GM23338 (cell line): ENCODE results near the gene ZNF350. TPM values are rescaled to one million over a fixed set of nuclear protein-coding genes. Genes with fewer than 3 reads are reported as not detected.
A peak's percentile ranks its signal among the peaks of the same experiment; 100 is the strongest.

Experiments used
- ATAC-seq: fragments of 200-7000 bp; cut with Tn5 transposase; 3 replicates; pipeline ENCODE4 v1.9.1; 2020
- DNase-seq: peaks from one replicate; pipeline ENCODE4 v3.0.0-alpha.2; 2015; ENCODE audit warnings: low spot score
- H2AFZ ChIP-seq: fragments of 200-600 bp; sonication (generic); 2 replicates; pipeline ENCODE4 v1.8.0; 2016; ENCODE audit warnings: antibody characterized with exemption, mild to moderate bottlenecking, moderate library complexity
- H3F3A ChIP-seq: fragments of 200-600 bp; sonication (generic); replicated peaks from 2 replicates; pipeline ENCODE4 v1.8.0; 2017; ENCODE audit warnings: antibody characterized with exemption, mixed run types, low read depth
- H3K27ac ChIP-seq: fragments of 200-600 bp; sonication (generic); 2 replicates; pipeline ENCODE4 v1.6.1; 2016; ENCODE audit warnings: low read depth
- H3K27me3 ChIP-seq: fragments of 200-600 bp; sonication (generic); 2 replicates; pipeline ENCODE4 v1.8.0; 2016; ENCODE audit warnings: mild to moderate bottlenecking, mixed run types, moderate library complexity; ENCODE audit not compliant: insufficient read depth
- H3K36me3 ChIP-seq: fragments of 200-600 bp; sonication (generic); 2 replicates; pipeline ENCODE4 v1.8.0; 2016; ENCODE audit warnings: mild to moderate bottlenecking; ENCODE audit not compliant: insufficient read depth
- H3K4me1 ChIP-seq: fragments of 200-600 bp; sonication (generic); 2 replicates; pipeline ENCODE4 v1.8.0; 2016; ENCODE audit warnings: mild to moderate bottlenecking, moderate library complexity; ENCODE audit not compliant: insufficient read depth
- H3K4me2 ChIP-seq: fragments of 200-600 bp; sonication (generic); 2 replicates; pipeline ENCODE4 v1.7.1; 2017; ENCODE audit warnings: mixed run types
- H3K4me3 ChIP-seq: fragments of 200-600 bp; sonication (generic); 2 replicates; pipeline ENCODE4 v1.6.1; 2016; ENCODE audit warnings: mixed run types
- H3K79me2 ChIP-seq: fragments of 200-600 bp; sonication (generic); replicated peaks from 2 replicates; pipeline ENCODE4 v1.8.0; 2017; ENCODE audit warnings: mild to moderate bottlenecking; ENCODE audit not compliant: insufficient read depth
- H3K9me2 ChIP-seq: fragments of 200-600 bp; sonication (generic); 2 replicates; pipeline ENCODE4 v1.8.0; 2017; ENCODE audit not compliant: insufficient read depth
- H4K20me1 ChIP-seq: fragments of 200-600 bp; sonication (generic); replicated peaks from 2 replicates; pipeline ENCODE4 v1.8.0; 2017; ENCODE audit warnings: mild to moderate bottlenecking; ENCODE audit not compliant: insufficient read depth
- H3K27ac Mint-ChIP-seq: 2 replicates; pipeline ENCODE4 v1.8.0; 2020; ENCODE audit warnings: inconsistent platforms, mild to moderate bottlenecking, moderate library complexity, mixed read lengths
- H3K27me3 Mint-ChIP-seq: 3 replicates; pipeline ENCODE4 v1.8.0; 2022; ENCODE audit warnings: low read depth, mild to moderate bottlenecking, moderate library complexity, mixed read lengths, inconsistent platforms; ENCODE audit not compliant: insufficient read depth, poor library complexity
- H3K36me3 Mint-ChIP-seq: 3 replicates; pipeline ENCODE4 v1.8.0; 2021; ENCODE audit warnings: low read depth, mild to moderate bottlenecking, inconsistent platforms, moderate library complexity, mixed read lengths
- H3K4me1 Mint-ChIP-seq: 3 replicates; pipeline ENCODE4 v1.8.0; 2020; ENCODE audit warnings: mild to moderate bottlenecking, inconsistent platforms, mixed read lengths
- H3K4me3 Mint-ChIP-seq: 3 replicates; pipeline ENCODE4 v1.8.0; 2021; ENCODE audit warnings: moderate library complexity, mild to moderate bottlenecking, inconsistent platforms, mixed read lengths
- H3K9me3 Mint-ChIP-seq: 3 replicates; pipeline ENCODE4 v1.8.0; 2020; ENCODE audit warnings: moderate library complexity, mild to moderate bottlenecking, inconsistent platforms, mixed read lengths
- CREB1 ChIP-seq: fragments of 250-450 bp; sonication (Bioruptor Pico); IDR thresholded peaks from 2 replicates; pipeline ENCODE4 v1.5.0; 2020; ENCODE audit warnings: low read depth, mild to moderate bottlenecking, moderate library complexity
- EZH2phosphoT487 ChIP-seq: fragments of 200-600 bp; sonication (generic); IDR thresholded peaks from one replicate; pipeline ENCODE4 v1.8.1; 2018; ENCODE audit warnings: antibody characterized with exemption; ENCODE audit not compliant: unreplicated experiment
- JUNB ChIP-seq: IDR thresholded peaks from one replicate; pipeline ENCODE4 v1.6.1; 2016; ENCODE audit warnings: antibody characterized with exemption; ENCODE audit not compliant: unreplicated experiment
- POLR2AphosphoS5 ChIP-seq: IDR thresholded peaks from 2 replicates; pipeline ENCODE4 v1.6.1; 2016; ENCODE audit warnings: antibody characterized with exemption, low read depth
- polyA plus RNA-seq: library from polyadenylated mRNA; unstranded; fragments of >200 nt; fragmentation: Nextera tagmentation; extraction: Ambion mirVana; gene quantifications from 2 replicates; pipeline ENCODE4 v1.2.1, GENCODE V29; 2016
- total RNA-seq: library from RNA; depleted of rRNA; stranded (reverse); fragments of >200 nt; shearing (Covaris generic); gene quantifications from 2 replicates; pipeline ENCODE4 v1.2.3, GENCODE V29; 2014
- TF ChIP-seq, protein P1 (sequence below): fragments of 250-450 bp; sonication (Bioruptor Pico); IDR thresholded peaks from 2 replicates; pipeline ENCODE4 v1.5.0; 2020; ENCODE audit warnings: mild to moderate bottlenecking, moderate library complexity
- TF ChIP-seq, protein P2 (sequence below): IDR thresholded peaks from 2 replicates; pipeline ENCODE4 v1.6.1; 2016; ENCODE audit warnings: antibody characterized with exemption

ZNF350 gene
- total and polyA plus RNA-seq, 2 experiments from 2014 or later: 5.8 to 7.6 TPM

DNA sequence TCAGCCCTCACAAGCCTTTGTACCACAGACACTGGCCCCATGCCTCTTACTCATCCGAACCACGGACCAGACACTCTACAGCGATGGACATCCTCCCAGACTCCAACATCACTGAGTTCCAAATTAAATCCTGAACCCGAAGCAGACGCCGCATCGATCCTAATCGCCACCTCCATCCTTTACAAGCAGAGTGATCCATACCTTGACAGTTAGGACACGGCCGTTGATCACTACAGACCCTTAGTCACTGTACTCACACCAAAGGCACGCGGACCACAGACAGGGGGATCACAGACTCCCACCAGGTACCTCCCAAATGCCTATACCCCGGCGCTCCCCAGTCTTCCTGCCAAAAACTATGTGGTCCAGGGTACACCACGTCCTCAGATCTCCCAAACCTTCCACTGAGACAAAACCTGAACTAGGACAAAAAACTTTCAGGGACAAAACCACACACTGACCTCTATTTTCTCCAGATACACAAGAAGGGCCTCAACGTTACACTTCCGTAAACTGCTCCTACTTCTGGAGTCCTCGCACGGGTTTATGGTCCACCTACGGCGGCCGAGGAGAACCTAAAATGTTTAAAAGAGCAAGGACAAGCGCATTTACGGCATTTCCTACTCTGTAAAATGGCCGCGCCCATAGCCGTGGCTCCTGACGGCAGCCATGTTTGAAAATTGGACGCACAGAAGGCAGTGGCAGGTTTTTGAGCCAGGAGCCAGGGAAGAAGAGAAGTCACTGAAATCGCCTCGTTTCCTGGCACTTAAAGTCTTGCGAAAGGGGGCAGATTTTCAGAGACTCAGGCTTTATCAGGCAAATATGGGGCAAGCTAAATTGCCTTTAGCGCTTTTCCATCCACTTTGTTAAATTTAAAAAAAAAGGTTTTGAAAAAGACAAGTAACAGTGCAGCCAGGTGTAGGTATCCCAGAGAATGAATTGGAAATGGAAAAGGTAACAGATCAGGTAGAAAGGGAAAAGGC is at the start of gene ZNF350 (continued):
- TF ChIP-seq, protein P1, sequence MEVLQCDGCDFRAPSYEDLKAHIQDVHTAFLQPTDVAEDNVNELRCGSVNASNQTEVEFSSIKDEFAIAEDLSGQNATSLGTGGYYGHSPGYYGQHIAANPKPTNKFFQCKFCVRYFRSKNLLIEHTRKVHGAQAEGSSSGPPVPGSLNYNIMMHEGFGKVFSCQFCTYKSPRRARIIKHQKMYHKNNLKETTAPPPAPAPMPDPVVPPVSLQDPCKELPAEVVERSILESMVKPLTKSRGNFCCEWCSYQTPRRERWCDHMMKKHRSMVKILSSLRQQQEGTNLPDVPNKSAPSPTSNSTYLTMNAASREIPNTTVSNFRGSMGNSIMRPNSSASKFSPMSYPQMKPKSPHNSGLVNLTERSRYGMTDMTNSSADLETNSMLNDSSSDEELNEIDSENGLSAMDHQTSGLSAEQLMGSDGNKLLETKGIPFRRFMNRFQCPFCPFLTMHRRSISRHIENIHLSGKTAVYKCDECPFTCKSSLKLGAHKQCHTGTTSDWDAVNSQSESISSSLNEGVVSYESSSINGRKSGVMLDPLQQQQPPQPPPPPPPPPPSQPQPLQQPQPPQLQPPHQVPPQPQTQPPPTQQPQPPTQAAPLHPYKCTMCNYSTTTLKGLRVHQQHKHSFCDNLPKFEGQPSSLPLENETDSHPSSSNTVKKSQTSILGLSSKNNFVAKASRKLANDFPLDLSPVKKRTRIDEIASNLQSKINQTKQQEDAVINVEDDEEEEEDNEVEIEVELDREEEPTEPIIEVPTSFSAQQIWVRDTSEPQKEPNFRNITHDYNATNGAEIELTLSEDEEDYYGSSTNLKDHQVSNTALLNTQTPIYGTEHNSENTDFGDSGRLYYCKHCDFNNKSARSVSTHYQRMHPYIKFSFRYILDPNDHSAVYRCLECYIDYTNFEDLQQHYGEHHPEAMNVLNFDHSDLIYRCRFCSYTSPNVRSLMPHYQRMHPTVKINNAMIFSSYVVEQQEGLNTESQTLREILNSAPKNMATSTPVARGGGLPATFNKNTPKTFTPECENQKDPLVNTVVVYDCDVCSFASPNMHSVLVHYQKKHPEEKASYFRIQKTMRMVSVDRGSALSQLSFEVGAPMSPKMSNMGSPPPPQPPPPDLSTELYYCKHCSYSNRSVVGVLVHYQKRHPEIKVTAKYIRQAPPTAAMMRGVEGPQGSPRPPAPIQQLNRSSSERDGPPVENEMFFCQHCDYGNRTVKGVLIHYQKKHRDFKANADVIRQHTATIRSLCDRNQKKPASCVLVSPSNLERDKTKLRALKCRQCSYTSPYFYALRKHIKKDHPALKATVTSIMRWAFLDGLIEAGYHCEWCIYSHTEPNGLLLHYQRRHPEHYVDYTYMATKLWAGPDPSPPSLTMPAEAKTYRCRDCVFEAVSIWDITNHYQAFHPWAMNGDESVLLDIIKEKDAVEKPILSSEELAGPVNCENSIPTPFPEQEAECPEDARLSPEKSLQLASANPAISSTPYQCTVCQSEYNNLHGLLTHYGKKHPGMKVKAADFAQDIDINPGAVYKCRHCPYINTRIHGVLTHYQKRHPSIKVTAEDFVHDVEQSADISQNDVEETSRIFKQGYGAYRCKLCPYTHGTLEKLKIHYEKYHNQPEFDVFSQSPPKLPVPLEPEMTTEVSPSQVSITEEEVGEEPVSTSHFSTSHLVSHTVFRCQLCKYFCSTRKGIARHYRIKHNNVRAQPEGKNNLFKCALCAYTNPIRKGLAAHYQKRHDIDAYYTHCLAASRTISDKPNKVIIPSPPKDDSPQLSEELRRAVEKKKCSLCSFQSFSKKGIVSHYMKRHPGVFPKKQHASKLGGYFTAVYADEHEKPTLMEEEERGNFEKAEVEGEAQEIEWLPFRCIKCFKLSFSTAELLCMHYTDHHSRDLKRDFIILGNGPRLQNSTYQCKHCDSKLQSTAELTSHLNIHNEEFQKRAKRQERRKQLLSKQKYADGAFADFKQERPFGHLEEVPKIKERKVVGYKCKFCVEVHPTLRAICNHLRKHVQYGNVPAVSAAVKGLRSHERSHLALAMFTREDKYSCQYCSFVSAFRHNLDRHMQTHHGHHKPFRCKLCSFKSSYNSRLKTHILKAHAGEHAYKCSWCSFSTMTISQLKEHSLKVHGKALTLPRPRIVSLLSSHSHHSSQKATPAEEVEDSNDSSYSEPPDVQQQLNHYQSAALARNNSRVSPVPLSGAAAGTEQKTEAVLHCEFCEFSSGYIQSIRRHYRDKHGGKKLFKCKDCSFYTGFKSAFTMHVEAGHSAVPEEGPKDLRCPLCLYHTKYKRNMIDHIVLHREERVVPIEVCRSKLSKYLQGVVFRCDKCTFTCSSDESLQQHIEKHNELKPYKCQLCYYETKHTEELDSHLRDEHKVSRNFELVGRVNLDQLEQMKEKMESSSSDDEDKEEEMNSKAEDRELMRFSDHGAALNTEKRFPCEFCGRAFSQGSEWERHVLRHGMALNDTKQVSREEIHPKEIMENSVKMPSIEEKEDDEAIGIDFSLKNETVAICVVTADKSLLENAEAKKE (CRISPR knock-in tag): no peak

DNA sequence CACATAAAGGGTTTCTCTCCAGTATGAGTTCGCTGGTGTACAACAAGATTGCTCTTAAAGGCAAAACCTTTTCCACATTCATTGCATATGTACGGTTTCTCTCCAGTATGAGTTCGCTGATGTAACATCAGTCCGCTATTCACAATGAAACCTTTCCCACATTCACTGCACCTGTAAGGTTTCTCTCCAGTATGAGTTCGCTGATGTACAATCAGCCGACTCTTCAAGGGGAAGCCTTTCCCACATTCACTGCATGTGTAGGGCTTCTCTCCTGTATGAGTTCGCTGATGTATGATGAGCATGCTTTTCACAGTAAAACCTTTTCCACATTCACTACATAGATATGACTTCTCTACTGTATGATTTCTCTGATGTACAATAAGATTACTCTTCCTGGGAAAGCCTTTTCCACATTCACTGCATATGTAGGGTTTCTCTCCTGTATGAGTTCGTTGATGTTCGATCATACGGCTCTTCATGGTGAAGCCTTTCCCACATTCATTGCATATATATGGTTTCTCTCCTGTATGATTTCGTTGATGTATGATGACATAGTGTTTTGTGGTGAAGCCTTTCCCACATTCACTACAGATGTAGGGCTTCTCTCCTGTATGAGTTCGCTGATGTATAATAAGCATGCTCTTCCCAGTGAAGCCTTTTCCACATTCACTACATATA is 47.5 kb upstream of the ZNF350 start:
- no peaks in the 10 kb centered on the region for H3K4me1 Mint-ChIP-seq
- Histone ChIP-seq H3K4me2 (no peak overlapping the region), H3K27ac (no peak overlapping the region), H3K36me3 (peaks cover 52% of the 10 kb centered on the region), H4K20me1 (no peaks in the 10 kb centered on the region), H2AFZ (no peak overlapping the region), H3K79me2 (peaks cover 4% of the 10 kb centered on the region), H3K9me2 (peaks cover 7% of the 10 kb centered on the region), H3K4me1 (no peaks in the 10 kb centered on the region), H3K4me3 (peak overlapping the region; percentile 21; the same call in 1 of the 2 replicates), H3K27me3 (no peaks in the 10 kb centered on the region), H3F3A (no peaks in the 10 kb centered on the region; the same call in 1 of the 2 replicates)
- peaks cover 82% of the 10 kb centered on the region for H3K9me3 Mint-ChIP-seq
- H3K4me3 Mint-ChIP-seq: no peak overlapping the region
- DNase-seq (no peak), ATAC-seq (no peak)
- H3K27me3 Mint-ChIP-seq: no peaks in the 10 kb centered on the region
- peaks cover 95% of the 10 kb centered on the region for H3K36me3 Mint-ChIP-seq
- H3K27ac Mint-ChIP-seq: no peak overlapping the region
- TF ChIP-seq JUNB (no peak), CREB1 (no peak), POLR2AphosphoS5 (no peak), EZH2phosphoT487 (no peak)
- TF ChIP-seq, protein P2, sequence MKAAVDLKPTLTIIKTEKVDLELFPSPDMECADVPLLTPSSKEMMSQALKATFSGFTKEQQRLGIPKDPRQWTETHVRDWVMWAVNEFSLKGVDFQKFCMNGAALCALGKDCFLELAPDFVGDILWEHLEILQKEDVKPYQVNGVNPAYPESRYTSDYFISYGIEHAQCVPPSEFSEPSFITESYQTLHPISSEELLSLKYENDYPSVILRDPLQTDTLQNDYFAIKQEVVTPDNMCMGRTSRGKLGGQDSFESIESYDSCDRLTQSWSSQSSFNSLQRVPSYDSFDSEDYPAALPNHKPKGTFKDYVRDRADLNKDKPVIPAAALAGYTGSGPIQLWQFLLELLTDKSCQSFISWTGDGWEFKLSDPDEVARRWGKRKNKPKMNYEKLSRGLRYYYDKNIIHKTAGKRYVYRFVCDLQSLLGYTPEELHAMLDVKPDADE: no peak
